DMS 273 (cell line): ENCODE data around the gene CARF.
"Not testable (repeated sequence)": the region's sequence is repeated elsewhere in the genome, so short reads cannot be mapped to it uniquely, and the experiment has no call there.

Source experiments
- DNase-seq: peaks from one replicate; lab custom pipeline; 2025; ENCODE audit not compliant: unreplicated experiment; lab: John Stamatoyannopoulos, UW

The CARF gene

DNA sequence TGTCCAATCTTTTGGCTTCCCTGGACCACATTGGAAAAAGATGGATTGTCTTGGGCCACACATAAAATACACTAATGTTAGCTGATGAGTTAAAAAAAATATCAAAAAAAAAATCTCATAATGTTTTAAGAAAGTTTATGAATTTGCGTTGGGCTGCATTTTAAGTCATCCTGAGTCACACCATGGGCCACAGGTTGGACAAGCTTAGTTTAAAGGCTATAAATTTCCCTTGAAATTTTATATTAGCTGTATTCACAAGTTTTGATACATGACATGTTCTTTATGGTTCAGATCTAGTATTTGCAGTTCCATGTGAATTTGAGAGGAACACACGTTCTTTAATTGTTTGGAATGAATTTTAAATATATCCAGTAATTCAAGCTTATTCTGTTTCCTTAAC, 21.9 kb downstream of the CARF start:
- no peak for DNase-seq

DNA sequence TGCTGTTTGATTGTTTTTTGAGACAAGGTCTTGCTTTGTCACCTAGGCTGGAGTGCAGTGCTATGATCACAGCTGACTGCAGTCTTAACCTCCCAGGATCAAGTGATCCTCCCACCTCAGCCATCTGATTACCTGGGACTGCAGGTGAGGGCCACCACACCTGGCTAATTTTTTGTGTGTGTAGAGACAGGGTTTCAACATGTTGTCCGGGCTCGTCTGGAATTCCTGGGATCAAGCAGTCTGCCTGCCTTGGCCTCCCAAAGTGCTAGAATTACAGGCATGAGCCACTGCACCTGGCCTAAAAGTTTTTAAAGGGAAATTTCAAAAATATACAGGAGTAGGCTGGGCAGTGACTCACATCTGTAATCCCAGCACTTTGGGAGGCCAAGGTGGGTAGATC, 22.4 kb downstream of the CARF start:
- no peak for DNase-seq

DNA sequence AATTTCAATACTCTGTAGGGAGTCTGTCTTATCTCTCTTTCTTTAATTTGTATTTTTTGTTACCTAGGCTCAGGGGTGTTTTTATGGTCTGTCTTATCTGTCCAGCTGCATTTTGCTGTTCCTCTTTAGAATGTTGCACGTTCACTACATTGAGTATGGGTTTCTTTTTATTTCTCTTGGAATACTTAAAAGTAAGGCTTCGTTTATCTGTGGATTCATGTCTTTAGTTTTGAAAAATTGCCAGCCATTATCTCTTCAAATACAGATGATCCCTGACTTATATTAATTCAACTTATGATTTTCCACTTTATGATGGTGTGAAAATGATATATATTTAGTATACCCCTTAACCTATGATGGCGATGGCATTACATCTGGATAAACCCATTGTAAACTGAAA, 26.9 kb downstream of the CARF start:
- no peak for DNase-seq

DNA sequence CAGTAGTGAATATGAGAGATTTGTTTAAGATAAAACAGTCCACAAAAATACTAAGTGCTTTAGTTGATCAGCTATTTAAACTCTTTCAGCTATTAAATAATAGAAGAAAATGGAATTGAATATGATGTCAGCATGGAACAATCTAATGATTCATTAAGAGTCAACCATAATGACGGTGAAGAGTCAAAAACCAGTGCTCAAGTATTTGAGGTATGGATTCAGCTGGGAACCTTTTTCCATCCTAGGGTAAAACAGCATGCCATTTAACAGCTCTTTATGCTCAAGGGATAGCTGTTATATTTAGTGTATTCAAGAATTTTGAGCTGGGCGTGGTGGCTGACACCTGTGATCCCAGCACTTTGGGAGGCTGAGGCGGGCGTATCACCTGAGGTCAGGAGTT, 29.7 kb downstream of the CARF start:
- no peak for DNase-seq

DNA sequence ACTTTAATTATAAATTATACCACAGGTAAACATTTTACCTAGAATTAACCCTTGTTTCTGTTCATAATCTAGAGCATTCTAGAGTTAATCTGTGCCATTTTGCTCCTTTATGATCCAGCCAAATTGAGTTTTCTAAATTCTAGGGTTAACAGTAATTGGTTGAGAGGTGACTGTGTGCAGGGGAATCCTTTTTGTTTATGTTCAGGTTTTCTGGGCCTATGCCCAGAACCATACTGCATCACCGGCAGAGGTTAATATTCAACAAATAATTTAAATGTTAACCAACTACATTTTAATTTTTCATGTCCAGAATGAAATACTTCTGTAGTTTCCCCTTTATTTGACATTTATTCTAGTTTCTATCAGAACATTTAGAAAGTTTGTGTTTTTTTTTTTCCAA, 32.3 kb downstream of the CARF start:
- no peak for DNase-seq

DNA sequence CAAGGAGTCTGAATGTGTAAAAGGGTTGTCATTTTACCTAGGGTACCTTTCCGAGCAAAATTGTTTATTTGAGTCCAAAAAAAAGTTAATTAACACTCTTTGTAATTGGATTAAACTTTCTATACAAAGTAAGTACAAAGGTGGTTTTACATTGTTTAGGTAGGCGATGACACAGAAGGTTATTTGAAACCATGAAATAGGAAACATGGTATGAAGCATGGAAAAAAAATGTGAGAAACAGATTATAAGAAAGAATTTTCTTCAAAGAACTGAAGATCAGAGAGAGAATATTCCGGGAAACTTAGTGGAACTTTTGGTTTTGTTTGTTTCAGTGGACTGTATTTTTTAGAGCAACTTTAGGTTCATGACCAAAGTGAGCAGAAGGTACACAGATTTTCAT, 32.7 kb downstream of the CARF start:
- no peak for DNase-seq

DNA sequence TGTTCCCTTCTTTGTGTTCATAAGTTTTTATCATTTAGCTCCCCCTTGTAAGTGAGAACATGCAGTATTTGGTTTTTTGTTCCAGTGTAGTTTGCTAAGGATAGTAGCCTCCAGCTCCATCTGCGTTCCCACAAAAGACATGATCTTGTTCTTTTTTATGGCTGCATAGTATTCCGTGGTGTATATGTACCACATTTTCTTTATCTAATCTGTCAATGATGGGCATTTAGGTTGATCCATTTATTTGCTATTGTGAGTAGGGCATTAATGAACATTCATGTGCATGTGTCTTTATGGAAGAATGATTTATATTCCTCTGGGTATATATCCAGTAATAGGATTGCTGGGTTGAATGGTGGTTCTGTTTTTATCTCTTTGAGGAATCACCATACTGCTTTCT, 33.4 kb downstream of the CARF start:
- no peak for DNase-seq

DNA sequence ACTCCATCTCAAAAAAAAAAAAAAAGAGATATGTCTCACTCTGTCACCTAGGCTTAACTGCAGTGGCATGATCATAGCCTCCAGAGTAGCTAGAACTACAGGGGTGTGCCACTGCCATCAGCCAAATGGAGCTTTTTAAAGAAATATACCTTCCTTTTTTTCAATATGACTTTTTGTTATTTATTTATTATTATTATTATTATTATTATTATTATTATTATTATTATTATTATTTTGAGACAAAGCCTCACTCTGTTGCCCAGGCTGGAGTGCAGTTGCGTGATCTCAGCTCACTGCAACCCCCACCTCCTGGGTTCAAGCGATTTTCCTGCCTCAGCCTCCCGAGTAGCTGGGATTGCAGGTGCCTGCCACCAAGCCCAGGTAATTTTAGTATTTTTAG, 37.3 kb downstream of the CARF start:
- DNase-seq, result not testable (repeated sequence)

DNA sequence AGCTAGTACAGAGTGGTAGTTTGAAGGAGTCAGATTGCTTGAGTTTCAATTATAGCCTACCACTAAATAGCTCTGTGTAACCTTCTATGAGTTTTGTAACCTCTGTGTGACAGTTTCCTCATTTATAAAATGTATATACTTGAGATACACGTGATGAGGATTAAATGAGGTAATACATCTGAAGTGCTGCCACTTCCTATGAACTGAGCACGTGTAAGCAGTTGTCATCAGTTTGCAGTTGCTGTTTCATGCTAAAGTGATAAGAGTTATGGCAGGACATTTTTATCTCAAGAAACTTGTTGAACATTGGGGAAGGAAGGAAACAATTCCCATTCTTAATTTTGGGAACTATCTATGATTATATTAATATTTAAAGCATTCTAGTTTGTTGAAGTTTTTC, 38.5 kb downstream of the CARF start:
- no peak for DNase-seq

DNA sequence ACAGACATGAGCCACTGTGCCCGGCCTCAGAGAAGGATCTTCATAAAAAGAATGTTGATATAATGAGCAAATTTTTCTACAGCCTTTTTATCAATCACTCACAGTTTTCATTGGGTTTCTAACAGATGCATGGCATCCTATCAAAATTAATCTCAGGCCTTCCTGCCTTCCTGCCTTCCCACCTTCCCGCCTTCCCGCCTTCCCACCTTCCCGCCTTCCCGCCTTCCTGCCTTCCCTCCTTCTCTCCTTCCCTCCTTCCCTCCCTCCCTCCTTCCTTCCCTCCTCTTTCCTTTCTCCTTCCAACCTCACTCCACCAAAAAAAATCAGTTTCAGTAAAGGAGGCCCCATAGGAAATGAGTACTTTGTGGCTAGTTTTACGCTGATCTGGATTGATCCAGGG, 48.4 kb downstream of the CARF start:
- DNase-seq, result no peak

DNA sequence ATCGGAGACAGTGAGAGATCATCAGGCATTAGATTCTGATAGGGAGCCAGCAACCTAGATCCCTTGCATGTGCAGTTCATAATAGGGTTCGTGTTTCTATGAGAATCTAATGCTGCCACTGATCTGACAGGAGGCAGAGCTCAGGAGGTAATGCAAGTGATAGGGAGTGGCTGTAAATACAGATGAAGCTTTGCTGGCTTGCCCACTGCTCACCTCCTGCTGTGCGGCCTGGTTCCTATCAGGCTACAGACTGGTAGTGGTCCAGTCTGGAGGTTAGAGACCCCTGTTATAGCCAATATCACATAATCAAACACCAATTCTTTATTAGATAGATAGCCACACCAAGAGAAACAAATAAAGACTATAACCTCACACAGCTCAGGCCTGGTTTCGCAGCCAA, 51.6 kb downstream of the CARF start:
- no peak for DNase-seq

DNA sequence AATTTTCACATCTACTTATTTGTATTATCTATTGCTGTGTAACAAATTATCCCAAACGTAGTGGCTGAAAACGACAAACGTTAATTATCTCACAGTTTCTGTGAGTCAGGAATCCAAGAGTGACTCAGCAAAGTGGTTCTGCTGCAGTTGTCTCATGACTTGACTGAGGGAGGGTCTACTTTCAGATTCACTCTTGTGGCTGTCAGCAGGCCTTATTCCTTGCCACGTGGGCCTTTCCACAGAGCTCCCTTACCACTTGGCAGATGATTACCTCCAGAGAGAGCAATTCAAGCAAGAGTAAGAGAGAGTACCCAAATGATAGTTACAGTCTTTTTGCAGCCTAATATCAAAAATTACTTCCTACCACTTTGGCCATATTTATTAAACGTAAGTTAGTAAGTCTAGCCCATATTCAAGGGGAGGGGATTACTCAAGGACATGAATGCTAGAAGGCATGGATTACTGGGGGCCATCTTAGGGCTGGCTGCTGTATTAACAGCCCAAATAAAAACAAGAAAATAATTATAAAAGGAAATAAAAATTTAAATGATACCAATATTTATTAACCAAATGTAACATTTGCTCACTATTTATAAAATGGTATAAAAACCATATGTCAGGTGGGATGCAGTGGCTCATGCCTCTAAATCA, 53.9 kb downstream of the CARF start:
- peak; percentile 13 for DNase-seq

DNA sequence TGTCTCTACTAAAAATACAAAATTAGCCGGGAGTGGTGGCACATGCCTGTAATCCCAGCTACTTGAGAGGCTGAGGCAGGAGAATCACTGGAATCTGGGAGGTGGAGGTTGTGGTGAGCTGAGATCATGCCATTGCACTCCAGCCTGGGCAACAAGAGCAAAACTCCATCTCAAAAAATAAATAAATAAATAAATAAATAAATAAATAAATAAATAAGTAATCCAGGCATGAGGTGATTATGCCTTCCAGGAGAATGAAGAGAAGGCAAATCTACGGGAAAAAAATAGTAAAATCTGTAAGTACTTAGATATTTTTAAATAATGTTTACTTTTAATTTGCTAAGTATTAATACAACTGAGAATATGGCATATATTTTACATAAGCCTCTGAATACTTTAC, 57.3 kb downstream of the CARF start:
- DNase-seq, result not testable (repeated sequence)

DNA sequence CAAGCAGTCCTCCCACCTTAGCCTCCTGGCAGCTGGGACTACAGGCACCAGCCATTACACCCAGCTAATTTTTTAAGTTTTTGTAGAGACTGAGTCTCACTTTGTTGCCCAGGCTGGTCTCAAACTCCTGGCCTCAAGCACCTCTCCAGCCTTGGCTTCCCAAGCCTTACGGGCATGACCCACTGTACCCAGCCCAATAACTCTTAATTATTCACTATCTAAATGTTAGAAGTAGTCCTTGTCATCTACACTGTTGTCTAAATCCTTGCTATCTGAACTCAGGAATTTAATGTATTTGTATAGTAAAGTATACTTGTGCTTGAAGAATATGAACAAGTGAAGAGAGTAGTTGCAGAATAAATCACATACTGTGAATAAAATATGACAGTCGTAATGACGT, 64.7 kb downstream of the CARF start:
- no peak for DNase-seq

DNA sequence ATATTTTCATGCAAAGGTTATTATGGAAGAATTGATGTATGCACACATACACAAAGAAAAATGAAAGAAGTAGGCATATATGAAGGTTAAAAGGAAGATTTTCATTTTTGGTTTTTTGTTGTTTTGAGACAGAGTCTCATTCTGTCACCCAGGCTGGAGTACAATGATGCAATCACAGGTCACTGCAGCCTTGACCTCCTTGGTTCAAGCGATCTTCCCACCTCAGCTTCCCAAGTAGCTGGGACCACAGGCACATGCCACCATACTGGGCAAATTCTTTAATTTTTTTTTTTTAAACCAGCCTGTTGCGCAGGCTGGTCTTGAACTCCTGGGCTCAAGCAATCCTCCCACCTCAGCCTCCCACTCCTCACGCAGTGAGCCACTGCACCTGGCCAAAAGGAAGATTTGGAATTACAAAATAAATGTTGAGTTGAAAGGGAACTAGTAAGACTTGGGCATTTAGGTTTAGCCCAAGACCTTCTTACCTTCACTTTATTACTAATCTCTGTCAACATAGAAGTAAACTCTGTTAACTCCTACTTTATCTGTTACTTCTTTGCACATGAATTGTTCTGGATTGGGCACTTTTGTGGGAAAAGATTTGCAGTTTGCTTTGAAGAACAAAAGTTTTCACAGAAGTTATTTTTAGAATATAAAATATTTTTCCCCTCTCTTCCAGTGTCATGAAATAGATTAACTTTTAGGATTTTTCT, 70.9 kb downstream of the CARF start:
- DNase-seq, result no peak

DNA sequence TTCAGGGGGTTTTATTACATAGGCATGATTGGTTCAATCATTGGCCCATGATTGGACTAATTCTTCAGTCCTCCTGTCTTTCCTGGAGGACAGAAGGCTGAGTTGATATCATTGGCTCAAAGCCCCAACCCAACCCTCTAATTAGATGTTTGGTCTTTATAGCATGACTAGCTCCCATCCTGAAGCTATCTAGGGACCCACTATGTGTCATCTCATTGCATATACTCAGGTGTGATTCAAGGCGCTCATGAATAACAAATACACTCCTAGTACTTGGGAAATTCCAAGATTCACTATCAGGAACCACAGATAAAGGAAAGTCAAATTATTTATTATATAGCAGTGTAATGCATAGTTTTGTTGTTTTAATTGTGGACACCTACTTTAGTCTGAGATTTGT, 77.7 kb downstream of the CARF start:
- no peak for DNase-seq

DNA sequence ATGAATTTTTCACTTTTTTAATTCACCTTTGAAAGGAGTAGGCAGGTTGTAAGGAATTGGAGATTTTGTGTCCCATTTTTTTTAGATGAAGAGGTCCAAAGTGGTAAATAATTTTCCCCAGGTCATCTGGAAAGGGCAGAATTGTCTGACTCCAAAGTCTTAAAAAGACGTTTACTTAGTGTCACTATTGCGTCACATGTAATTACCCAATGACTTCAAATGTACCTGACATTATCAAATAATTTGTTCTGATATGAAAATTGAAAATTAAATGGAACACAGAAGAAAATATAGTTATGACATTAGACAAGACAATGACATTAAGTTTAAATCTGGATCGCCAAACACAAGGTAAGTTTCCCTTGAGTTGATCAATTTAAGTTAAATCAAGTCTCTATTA, 78.4 kb downstream of the CARF start:
- DNase-seq, result no peak

DNA sequence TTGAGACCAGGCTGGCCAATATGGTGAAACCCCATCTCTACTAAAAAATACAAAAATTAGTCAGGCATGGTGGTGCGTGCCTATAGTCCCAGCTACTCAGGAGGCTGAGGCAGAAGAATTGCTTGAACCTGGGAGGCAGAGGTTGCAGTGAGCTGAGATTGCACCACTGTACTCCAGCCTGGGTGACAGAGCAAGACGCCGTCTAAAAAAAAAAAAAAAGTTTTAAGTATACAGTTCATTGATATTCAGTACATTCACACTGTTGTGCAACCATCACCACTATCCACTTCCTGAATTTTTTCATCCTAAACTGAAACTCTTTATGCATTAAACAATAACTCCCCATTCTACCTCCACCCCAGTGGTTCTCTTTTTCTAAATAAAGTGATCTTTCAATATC, 85.0 kb downstream of the CARF start:
- not testable (repeated sequence) for DNase-seq

DNA sequence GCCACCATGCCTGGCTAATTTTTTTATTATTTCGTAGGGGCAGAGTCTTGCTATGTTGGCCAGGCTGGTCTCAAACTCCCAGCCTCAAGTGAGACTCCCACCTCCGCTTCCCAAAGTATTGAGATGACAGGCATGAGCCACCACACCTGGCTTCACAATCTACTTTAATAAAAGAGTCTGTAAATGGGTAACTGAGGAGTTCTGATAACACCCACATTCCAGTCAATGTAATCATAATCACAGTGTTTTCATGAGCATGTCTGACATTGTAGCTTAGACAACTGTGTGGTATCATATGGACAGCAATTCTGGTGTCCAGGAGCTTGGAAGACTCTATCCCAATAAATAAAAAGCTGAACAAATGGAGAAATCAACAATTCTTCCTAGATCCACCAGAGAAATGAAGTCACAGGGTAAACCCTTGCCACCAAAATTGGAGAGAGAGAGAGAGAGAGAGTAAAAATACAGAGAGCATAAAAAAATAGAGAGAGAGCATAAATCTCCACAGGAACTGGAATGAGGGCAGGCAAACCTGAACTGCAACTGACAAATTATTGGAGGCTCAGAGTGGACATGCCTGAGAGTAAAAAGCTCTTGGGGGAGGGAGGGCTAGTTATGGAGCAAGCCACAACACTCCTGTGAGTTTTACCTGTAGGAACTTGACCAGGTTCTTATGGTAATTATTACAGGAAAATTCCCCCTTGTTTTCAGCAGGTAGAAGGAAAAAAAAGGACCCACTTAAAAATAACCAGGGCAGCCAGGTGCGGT, 90.2 kb downstream of the CARF start:
- DNase-seq, result no peak

DNA sequence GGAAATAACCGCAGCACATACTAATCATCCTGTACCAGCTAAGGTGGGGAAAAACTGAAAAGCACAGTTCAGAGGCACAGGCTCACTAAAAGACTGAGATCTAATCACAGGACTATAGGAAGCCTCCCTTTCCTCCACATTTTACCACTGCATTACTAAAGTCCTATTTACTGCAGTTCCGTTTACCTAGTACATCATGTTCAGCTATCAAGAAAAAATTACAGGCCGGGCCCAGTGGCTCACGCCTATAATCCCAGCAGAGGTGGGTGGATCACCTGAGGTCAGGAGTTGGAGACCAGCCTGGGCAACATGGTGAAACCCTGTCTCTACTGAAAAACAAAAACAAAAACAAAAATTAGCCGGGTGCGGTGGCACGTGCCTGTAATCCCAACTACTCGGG, 91.6 kb downstream of the CARF start:
- DNase-seq, result no peak

DNA sequence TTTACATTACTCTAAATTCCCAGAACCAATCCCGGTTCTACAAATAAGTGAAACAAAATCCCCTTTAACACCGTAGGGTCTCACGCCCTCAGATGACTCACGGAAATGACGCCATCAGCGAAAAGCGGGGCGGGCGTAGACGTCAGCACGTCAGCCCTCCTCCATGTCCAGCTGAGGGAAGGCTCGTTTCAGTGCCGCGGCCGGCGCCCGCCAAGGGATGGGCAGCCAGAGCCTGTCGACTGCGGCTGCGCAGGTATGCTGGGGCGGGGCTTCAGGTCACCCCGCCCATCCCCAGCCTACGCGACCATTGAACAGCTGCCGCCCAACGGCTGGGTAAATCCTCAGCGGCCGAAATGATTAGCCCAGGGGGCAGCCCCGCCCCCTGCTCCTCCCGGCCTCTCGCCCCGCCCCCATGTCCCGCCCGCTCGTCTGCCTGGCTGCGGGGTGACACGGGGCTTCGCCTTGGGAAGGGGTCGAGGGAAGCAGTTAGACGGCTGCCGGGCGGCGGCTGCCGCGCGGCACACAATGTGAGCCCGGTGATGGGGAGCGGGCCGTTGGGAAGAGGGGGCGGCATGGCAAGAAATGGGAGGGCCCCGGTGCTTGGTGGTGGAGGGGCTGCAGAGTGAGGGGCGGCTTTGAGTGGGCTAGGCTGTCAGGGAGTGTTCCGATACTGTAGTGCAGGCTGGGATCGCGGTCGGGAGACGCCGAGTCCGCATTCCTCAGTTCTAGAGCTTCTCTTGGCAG, 102.6 kb downstream of the CARF start, which contains the start of gene NBEAL1:
Gene NBEAL1, plus strand, starts transcription at position 420 of the 744 bp plus-strand sequence. CDS start 1,510 bp downstream, outside the sequence.
- peak; percentile 98 for DNase-seq
